PC-3 (cell line): ENCODE data around the gene WDFY4.

Source experiments
- EZH2 ChIP-seq: fragments of 300-600 bp; sonication (generic); IDR thresholded peaks from one replicate; pipeline ENCODE4 v1.6.1; 2017; ENCODE audit warnings: antibody characterized with exemption, mild to moderate bottlenecking, low read length; ENCODE audit not compliant: unreplicated experiment
- EZH2phosphoT487 ChIP-seq: fragments of 300-600 bp; sonication (generic); IDR thresholded peaks from 2 replicates; pipeline ENCODE4 v1.6.1; 2018; ENCODE audit warnings: mild to moderate bottlenecking, antibody characterized with exemption, low read length, borderline replicate concordance
- TF ChIP-seq, protein P1 (sequence below): fragments of 300-600 bp; sonication (generic); conservative IDR thresholded peaks from 2 replicates; pipeline ENCODE4 v1.5.1; 2017; ENCODE audit warnings: antibody characterized with exemption, low read depth, mild to moderate bottlenecking, low read length

DNA sequence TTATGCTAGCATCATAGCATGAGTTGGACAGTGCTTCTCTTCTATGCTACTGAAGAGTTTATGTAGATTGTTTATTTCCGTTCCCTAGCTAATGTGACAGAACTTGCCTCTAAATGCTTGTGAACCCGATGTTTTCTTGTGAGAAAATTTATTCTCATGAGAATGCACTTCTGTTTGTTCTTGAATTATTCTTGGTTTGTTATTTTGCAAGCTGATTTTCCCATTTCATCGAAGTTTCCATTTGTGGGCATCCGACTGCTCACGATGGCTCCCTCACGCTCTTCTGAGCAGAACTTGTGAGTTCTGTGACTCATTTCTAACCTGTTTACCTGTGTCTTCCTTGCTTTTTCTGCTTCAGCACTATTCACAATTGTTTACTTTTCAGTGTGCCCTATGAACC, 59.9 kb downstream of the WDFY4 start:
- TF ChIP-seq, protein P1, sequence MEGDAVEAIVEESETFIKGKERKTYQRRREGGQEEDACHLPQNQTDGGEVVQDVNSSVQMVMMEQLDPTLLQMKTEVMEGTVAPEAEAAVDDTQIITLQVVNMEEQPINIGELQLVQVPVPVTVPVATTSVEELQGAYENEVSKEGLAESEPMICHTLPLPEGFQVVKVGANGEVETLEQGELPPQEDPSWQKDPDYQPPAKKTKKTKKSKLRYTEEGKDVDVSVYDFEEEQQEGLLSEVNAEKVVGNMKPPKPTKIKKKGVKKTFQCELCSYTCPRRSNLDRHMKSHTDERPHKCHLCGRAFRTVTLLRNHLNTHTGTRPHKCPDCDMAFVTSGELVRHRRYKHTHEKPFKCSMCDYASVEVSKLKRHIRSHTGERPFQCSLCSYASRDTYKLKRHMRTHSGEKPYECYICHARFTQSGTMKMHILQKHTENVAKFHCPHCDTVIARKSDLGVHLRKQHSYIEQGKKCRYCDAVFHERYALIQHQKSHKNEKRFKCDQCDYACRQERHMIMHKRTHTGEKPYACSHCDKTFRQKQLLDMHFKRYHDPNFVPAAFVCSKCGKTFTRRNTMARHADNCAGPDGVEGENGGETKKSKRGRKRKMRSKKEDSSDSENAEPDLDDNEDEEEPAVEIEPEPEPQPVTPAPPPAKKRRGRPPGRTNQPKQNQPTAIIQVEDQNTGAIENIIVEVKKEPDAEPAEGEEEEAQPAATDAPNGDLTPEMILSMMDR: no peak
- TF ChIP-seq EZH2: no peak
- TF ChIP-seq EZH2phosphoT487: no peak
